Measurements from ENCODE around the gene RNF130. TPM values are rescaled to one million over a fixed set of nuclear protein-coding genes. Genes with fewer than 3 reads are reported as not detected.

The RNF130 gene
- total and polyA plus RNA-seq, 4 donors, result 24.9 to 93.1 (median 51.4) TPM

GRCh38 chr5:180119031-180119902, 47.7 kb upstream of the RNF130 start:
- no peaks in the 10 kb centered on the region for H3K27me3 ChIP-seq (ENCODE audit: control insufficient read depth in 4 of 4, insufficient read depth in 4 of 4, low read length in 3 of 4)
- H3K4me1 ChIP-seq (ENCODE audit: control insufficient read depth in 4 of 4, insufficient read depth in 4 of 4, low read length in 3 of 4), result no peaks in the 10 kb centered on the region
- H3K4me3 ChIP-seq (ENCODE audit: low read depth in 1 of 3, low read length in 3 of 3), result no peak overlapping the region
- no peaks in the 10 kb centered on the region for H3K9me3 ChIP-seq (ENCODE audit: control insufficient read depth in 4 of 4, low read length in 3 of 4)
- TF ChIP-seq RXRA (IDR thresholded peaks at IDR 0.05) (no peak), REST (IDR thresholded peaks at IDR 0.05) (no peak), FOXA2 (IDR thresholded peaks at IDR 0.05) (no peak), HNF4A (conservative IDR thresholded peaks at IDR 0.05) (no peak), HNF4G (IDR thresholded peaks at IDR 0.05) (no peak), TAF1 (conservative IDR thresholded peaks at IDR 0.05) (no peak), SP1 (IDR thresholded peaks at IDR 0.05) (no peak), MAX (IDR thresholded peaks at IDR 0.05) (no peak), NR2F2 (IDR thresholded peaks at IDR 0.05) (no peak)
- no peak for DNase-seq (ENCODE audit: low spot score)
- H3K36me3 ChIP-seq (ENCODE audit: control insufficient read depth in 4 of 4, insufficient read depth in 3 of 4, low read depth in 1 of 4, low read length in 3 of 4), result no peaks in the 10 kb centered on the region
- WGBS, result 91% methylated on average over 23 of the region's 23 CpGs
- no peak overlapping the region for H3K27ac ChIP-seq (ENCODE audit: low read depth in 1 of 2, low read length in 2 of 2)
- no peak overlapping the region for H3K9ac ChIP-seq (ENCODE audit: low read depth in 1 of 2, low read length in 2 of 2)

GRCh38 chr5:180118391-180118791, 46.8 kb upstream of the RNF130 start:
- H3K9ac ChIP-seq (ENCODE audit: low read depth in 1 of 2, low read length in 2 of 2), result no peak overlapping the region
- H3K27ac ChIP-seq (ENCODE audit: low read depth in 1 of 2, low read length in 2 of 2), result no peak overlapping the region
- no peaks in the 10 kb centered on the region for H3K4me1 ChIP-seq (ENCODE audit: control insufficient read depth in 4 of 4, insufficient read depth in 4 of 4, low read length in 3 of 4)
- WGBS, result 91% methylated on average over 14 of the region's 14 CpGs
- no peaks in the 10 kb centered on the region for H3K9me3 ChIP-seq (ENCODE audit: control insufficient read depth in 4 of 4, low read length in 3 of 4)
- no peak for TF ChIP-seq NR2F2 (IDR thresholded peaks at IDR 0.05)
- TF ChIP-seq GABPA (IDR thresholded peaks at IDR 0.05 in 1 of 2, conservative IDR thresholded peaks at IDR 0.05 in 1 of 2), result no peak
- no peak for TF ChIP-seq YY1 (IDR thresholded peaks at IDR 0.05)
- TF ChIP-seq HNF4G (IDR thresholded peaks at IDR 0.05), result no peak
- no peak for TF ChIP-seq EGR1 (IDR thresholded peaks at IDR 0.05; ENCODE audit: low read depth in 2 of 2)
- no peak for TF ChIP-seq JUND (IDR thresholded peaks at IDR 0.05)
- DNase-seq (ENCODE audit: low spot score), result no peak
- no peak overlapping the region for H3K4me3 ChIP-seq (ENCODE audit: low read depth in 1 of 3, low read length in 3 of 3)
- no peaks in the 10 kb centered on the region for H3K36me3 ChIP-seq (ENCODE audit: control insufficient read depth in 4 of 4, insufficient read depth in 3 of 4, low read depth in 1 of 4, low read length in 3 of 4)
- no peaks in the 10 kb centered on the region for H3K27me3 ChIP-seq (ENCODE audit: control insufficient read depth in 4 of 4, insufficient read depth in 4 of 4, low read length in 3 of 4)

- H3K27ac ChIP-seq (ENCODE audit: low read depth in 1 of 2, low read length in 2 of 2), result no peak overlapping the region
- H3K27me3 ChIP-seq (ENCODE audit: control insufficient read depth in 4 of 4, insufficient read depth in 4 of 4, low read length in 3 of 4), result no peaks in the 10 kb centered on the region
- no peak for DNase-seq (ENCODE audit: low spot score)
- TF ChIP-seq NR2F2 (IDR thresholded peaks at IDR 0.05) (no peak), CTCF (IDR thresholded peaks at IDR 0.05; ENCODE audit: low read depth, low read length, missing input control) (peak; percentile 8)
- no peak overlapping the region for H3K9ac ChIP-seq (ENCODE audit: low read depth in 1 of 2, low read length in 2 of 2)
- WGBS, result 86% methylated on average over 14 of the region's 14 CpGs
- no peaks in the 10 kb centered on the region for H3K36me3 ChIP-seq (ENCODE audit: control insufficient read depth in 4 of 4, insufficient read depth in 3 of 4, low read depth in 1 of 4, low read length in 3 of 4)
- no peaks in the 10 kb centered on the region for H3K4me1 ChIP-seq (ENCODE audit: control insufficient read depth in 4 of 4, insufficient read depth in 4 of 4, low read length in 3 of 4)
- H3K4me3 ChIP-seq (ENCODE audit: low read depth in 1 of 3, low read length in 3 of 3), result no peak overlapping the region
- no peaks in the 10 kb centered on the region for H3K9me3 ChIP-seq (ENCODE audit: control insufficient read depth in 4 of 4, low read length in 3 of 4)
These were observed 45.6 kb upstream of the RNF130 start for GRCh38 chr5:180117000-180117725.
